Ovary (tissue), 3 donors: ENCODE measurements around the gene TLL2.

Experiments
- POLR2A ChIP-seq: fragments of 450-650 bp; IDR thresholded peaks from one replicate; pipeline ENCODE4 v1.6.1; 2017; ENCODE audit warnings: antibody characterized with exemption, mild to moderate bottlenecking, moderate library complexity
- TF ChIP-seq, protein P1 (sequence below), 3 donors: fragments of 450-650 bp in 2 of 3; fragments of 200-600 bp in 1 of 3; IDR thresholded peaks; one replicate each; pipeline versions ENCODE4 v1.5.1 to v1.8.0; 2016 to 2022; ENCODE audit warnings: antibody characterized with exemption in 3 of 3, mild to moderate bottlenecking in 1 of 3
- donor health status: DM: no; HTN: no; CAD: no.

DNA sequence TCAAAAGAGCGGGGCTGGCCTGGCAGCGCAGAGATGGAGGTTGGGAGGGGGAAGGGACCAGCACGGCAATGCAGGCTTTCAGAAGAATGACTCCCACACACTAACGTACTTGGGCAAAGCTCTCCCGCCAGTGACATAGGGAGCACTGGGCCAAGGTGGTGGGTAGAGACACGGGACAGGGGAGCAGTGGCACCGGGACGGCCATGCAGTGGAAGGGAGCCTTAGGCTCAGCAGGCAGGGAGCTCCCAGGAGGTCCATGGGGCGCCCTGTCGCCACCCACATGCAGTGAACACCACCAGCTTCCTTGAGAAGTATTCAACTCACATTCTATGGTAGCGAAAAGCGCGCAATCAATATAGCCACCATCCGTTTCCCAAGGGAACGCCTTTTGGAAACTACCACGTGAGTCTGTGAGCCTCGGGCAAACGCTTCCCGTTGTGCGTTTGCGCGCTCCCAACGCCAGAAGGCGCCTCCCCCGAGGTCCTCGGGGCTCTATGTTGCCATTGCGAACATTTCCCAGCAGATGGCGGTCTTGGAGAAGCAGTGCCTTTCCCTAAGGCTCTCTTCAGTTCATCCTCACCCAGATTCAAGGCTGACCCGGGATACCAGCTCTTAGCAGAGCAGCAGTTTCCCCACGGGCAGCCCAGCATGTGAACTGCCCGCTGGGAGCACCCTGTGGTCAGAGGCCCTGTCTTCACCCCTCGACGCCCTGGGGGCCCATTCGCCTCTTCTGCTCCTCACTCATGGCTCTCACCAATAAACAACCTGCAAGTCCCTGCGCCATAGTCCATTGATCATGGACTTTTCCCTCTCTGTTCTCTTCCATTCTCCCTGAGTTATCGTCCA, 138.5 kb downstream of the TLL2 start:
- TF ChIP-seq, protein P1, sequence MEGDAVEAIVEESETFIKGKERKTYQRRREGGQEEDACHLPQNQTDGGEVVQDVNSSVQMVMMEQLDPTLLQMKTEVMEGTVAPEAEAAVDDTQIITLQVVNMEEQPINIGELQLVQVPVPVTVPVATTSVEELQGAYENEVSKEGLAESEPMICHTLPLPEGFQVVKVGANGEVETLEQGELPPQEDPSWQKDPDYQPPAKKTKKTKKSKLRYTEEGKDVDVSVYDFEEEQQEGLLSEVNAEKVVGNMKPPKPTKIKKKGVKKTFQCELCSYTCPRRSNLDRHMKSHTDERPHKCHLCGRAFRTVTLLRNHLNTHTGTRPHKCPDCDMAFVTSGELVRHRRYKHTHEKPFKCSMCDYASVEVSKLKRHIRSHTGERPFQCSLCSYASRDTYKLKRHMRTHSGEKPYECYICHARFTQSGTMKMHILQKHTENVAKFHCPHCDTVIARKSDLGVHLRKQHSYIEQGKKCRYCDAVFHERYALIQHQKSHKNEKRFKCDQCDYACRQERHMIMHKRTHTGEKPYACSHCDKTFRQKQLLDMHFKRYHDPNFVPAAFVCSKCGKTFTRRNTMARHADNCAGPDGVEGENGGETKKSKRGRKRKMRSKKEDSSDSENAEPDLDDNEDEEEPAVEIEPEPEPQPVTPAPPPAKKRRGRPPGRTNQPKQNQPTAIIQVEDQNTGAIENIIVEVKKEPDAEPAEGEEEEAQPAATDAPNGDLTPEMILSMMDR (IDR thresholded peaks at IDR 0.05), result peak; percentile 76 to 90 (median 81)
- no peak for TF ChIP-seq POLR2A
